Measurements from ENCODE around the gene TBR1.

The TBR1 gene

GRCh38 chr2:161415034-161415986 is 787 bp upstream of the TBR1 start:
- no peak for DNase-seq

DNA sequence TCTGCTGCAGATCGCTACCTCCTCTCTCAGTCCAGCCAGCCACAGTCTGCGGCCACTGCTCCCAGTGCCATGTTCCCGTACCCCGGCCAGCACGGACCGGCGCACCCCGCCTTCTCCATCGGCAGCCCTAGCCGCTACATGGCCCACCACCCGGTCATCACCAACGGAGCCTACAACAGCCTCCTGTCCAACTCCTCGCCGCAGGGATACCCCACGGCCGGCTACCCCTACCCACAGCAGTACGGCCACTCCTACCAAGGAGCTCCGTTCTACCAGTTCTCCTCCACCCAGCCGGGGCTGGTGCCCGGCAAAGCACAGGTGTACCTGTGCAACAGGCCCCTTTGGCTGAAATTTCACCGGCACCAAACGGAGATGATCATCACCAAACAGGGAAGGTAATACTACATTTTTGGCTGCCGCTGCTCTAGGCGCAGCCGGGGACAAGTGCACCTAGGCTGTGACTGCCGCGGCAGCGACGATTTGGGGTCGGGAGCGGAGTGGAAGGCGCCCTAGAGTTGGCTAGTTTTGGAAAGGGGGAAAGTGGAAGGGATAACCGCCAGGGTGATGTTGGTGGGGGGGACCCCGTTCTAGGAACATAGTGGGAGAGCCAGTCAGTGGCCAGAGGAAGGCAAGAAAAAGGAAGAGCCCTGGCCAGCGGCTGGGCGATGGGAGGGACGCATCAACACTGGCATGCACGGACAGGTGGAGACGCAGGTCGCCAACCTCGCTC is 776 bp downstream of the TBR1 start:
- DNase-seq = no peak

GRCh38 chr2:161417438-161418274 is 1.6 kb downstream of the TBR1 start:
- DNase-seq = no peak

- DNase-seq = no peak
These were observed 2.2 kb downstream of the TBR1 start for GRCh38 chr2:161418275-161418714.

GRCh38 chr2:161418715-161419637 is 2.9 kb downstream of the TBR1 start:
- no peak for DNase-seq

- no peak for DNase-seq
These were observed 3.6 kb downstream of the TBR1 start for GRCh38 chr2:161419638-161420190.

- no peak for DNase-seq
These were observed 4.4 kb downstream of the TBR1 start for GRCh38 chr2:161420406-161421074.

- no peak for DNase-seq
These were observed 5.6 kb downstream of the TBR1 start for GRCh38 chr2:161421686-161422085.

DNA sequence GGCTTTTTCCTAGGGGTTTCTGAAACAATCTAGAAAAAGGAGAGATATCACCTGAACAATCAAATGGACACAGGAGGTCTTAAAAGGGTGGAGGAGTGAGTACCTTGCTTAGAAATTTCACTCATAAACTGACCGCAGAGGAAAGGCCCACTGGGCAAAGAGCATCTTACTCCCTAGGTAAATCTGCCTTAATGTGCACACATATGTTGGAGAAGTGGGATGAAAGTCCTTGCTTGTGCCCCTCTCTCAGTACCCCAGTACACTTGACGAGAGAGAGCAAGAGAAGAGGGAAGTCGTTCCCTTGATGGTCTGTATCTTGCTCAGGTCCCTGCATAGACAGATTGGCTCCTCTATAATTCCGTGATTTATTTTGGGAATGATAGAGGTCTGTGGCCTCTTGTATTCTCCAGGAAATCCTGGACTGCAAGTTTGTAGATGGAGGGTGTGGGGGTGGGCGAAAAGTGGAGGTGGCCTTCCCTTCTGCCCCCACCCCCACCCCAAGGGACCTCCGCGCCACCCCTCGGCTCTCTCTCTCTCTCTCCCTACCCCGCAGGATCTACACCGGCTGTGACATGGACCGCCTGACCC is 6.8 kb downstream of the TBR1 start:
- DNase-seq = no peak

- no peak for DNase-seq
These were observed 7.6 kb downstream of the TBR1 start for GRCh38 chr2:161423421-161424393.

GRCh38 chr2:161424394-161424769 is 8.3 kb downstream of the TBR1 start:
- no peak for DNase-seq

GRCh38 chr2:161424891-161425727 is 9.0 kb downstream of the TBR1 start:
- no peak for DNase-seq

DNA sequence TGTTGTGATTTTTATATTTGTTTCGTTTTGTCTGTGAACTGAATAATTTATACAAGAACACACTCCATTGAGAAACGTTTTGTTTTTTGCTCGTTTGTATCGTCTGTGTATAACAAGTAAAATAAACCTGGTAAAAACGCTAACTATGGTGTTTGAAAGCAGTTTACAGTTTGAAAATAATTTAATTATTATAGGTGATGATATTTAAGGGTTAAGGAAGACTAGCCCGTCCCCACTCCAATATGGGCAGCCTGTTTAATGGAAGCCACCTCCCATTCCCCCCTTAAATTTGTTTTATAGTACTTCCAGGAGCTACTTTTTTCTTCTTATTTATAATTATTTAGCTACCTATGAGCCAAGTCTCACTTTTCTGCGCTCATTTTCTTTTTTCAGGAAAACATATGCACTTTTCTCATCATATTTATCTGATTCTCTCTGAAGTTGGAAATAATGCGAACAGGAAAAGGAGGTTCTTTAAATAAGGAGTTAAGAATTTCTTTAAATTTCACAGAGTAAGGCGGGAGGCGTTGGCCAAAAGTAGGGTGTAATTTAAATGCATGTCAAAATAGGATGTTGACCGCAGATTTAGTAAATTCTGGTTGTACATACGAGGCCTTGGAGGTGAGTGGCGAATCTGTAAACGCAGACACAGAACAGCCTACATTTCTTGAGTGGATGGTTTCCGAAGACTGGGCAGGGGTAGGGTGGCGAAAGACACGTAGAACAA is 9.8 kb downstream of the TBR1 start:
- DNase-seq = no peak

DNA sequence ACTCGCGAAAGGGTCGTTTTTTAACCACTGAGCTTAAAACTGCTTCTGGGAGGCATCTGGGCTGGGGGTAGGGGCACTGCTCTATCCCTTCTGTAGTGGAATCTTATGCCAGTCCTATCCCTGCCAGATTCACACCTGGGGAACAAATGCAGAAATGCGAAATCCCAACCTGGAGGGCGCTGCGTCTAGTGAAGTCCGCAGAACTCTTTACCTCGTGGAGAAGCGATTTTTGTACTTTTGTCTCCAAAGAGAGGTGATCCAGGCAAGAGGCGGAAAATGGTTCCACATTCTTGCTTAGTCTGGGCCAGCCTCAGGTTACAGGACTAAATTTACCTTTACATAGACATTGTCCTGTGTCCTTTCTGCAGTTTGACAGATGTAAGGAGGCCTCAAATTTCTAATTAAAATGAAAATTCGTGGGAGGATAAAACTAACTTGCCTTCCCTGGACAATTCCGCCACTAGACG is 10.4 kb downstream of the TBR1 start:
- no peak for DNase-seq

- no peak for DNase-seq
These were observed 11.0 kb downstream of the TBR1 start for GRCh38 chr2:161426922-161427663.

DNA sequence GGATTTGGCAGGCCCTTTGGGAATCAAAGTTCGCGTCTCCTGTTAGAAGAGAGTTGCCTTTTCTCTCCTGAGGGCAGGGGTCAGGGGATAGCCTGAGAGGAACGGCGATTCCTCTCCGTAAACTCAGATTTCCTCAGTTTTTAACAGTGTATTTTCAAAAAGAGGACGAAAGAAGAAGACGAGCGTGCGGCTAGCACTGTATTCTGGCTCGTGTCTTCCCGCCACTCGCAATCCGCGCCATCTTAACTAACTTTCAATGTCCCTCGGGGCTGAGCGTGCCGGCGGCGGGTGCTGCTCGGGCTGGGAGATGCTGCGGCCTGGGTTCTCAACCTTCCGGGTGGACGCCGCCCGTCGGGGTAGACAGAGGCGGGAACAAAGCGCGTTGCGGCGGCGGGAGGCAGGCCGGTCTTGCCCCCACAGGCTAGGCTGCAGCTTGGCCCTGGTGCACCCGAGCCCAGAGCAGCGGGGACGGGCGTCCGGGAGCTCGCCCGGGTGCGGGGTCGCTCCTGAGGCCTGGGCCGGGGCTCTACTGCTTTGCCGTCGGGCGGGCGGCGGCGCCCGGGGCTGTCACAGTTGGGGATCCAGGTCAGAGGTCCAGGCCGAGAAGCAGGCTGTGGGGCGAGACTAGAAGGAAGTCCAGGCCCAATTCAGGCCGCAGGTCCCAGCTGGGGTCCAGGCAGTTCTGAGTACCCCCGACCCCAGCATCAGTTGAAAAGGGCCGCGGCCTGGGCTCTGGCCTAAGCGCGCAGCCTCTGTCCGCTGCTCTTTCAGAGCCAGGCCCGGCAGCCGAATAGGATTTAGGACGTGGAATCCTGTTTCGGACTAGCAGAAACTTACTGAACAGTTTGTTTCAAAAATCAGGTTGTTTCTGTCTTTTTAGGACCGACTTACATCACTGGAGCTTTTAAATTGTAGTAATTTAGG is 11.8 kb downstream of the TBR1 start:
- DNase-seq = no peak

Data from NCI-H345 (cell line).